Omental fat pad (tissue), 4 donors: ENCODE data around the gene MLH1. TPM values are rescaled to one million over a fixed set of nuclear protein-coding genes. Genes with fewer than 3 reads are reported as not detected.
"Not testable (repeated sequence)": the region's sequence is repeated elsewhere in the genome, so short reads cannot be mapped to it uniquely, and the experiment has no call there.

Experiments used
- ATAC-seq: fragments of 150-250 bp; one replicate; pipeline ENCODE4 v1.9.1; 2016; ENCODE audit warnings: mild to moderate bottlenecking, moderate library complexity; ENCODE audit not compliant: low FRiP score
- DNase-seq: peaks from one replicate; pipeline ENCODE4 v3.0.0-alpha.2; 2019; ENCODE audit warnings: low spot score
- total RNA-seq, 4 donors: library from RNA; depleted of rRNA; stranded (reverse); fragments of >200 nt; gene quantifications; one replicate each; pipeline ENCODE4 v1.1.0, GENCODE V29; 2016
- TF ChIP-seq, protein P1 (sequence below), 3 donors: fragments of 450-650 bp; IDR thresholded peaks; one replicate each; pipeline ENCODE4 v1.5.1; 2016 to 2017; ENCODE audit warnings: antibody characterized with exemption in 3 of 3, mild to moderate bottlenecking in 3 of 3, moderate library complexity in 2 of 3

MLH1 gene
- total RNA-seq, 4 donors from 2014 or later, result 23.2 to 30.3 (median 28.6) TPM

DNA sequence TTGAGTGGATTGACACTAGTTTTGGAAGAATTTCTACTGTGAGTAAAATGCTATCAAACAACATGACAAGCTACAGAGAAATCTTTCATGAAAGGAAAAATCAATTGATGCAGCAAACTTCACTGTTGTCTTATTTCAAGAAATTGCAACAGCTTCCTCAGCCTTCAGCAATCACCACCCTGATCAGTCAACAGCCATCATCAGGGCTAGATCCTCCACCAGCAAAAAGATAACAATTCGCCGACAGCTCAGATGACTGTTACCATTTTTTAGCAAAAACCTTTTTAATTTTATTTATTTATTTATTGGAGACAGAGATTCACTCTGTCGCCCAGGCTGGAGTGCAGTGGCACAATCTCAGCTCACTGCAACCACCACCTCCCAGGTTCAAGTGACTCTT is 44.0 kb downstream of the MLH1 start:
- ATAC-seq (no peak), DNase-seq (no peak)
- TF ChIP-seq, protein P1, sequence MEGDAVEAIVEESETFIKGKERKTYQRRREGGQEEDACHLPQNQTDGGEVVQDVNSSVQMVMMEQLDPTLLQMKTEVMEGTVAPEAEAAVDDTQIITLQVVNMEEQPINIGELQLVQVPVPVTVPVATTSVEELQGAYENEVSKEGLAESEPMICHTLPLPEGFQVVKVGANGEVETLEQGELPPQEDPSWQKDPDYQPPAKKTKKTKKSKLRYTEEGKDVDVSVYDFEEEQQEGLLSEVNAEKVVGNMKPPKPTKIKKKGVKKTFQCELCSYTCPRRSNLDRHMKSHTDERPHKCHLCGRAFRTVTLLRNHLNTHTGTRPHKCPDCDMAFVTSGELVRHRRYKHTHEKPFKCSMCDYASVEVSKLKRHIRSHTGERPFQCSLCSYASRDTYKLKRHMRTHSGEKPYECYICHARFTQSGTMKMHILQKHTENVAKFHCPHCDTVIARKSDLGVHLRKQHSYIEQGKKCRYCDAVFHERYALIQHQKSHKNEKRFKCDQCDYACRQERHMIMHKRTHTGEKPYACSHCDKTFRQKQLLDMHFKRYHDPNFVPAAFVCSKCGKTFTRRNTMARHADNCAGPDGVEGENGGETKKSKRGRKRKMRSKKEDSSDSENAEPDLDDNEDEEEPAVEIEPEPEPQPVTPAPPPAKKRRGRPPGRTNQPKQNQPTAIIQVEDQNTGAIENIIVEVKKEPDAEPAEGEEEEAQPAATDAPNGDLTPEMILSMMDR (IDR thresholded peaks at IDR 0.05), result no peak

DNA sequence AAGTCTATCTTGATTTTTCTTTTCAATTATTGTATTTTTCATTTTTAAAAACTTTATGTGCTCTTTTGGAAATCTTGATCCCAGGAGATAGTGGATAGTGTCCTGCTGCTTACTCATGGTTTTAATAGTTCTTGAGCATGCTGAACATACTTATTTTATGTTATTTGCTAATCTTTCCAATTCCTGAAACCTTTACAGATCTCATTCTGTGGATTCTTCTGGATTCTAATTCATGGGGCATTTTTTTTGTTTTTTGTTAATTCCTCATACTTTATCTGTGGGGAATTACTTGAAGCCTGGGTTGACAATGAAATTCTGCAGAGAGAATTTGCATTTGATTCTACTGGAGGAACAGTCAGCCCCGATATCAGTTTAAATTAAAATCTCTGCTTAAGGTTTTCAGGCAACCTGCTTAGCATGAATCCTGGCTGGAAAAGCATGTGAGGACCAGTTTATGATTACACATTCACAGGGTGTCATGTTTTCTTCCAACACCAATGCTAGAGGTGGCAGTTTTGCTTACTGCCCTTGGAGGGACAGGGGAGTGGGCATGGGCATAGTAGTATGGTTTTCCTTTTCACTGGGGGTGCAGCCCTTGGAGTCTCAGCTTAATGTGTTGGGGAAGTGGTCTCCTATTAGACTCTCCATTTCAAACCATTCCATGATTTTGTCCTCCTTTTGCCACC is 46.0 kb downstream of the MLH1 start:
- TF ChIP-seq, protein P1 (IDR thresholded peaks at IDR 0.05), result no peak
- ATAC-seq (no peak), DNase-seq (no peak)

DNA sequence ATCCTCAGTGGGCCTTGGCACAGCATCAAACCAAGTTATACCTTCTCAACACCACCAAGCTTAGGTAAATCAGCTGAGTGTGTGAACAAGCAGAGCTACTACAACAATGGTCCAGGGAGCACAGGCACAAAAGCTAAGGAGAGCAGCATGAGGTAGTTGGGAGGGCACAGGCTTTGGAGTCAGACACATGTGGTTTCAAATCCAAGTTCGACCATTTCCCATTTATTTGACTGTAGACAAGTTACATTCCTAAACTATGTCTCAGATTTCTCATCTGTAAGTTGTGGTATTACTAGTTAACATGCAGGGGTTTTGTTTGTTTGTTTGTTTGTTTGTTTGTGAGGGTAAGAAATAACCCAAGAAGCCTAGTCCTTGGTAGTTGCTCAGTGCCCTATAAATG is 46.9 kb downstream of the MLH1 start:
- TF ChIP-seq, protein P1 (IDR thresholded peaks at IDR 0.05), result no peak
- no peak for DNase-seq
- no peak for ATAC-seq

DNA sequence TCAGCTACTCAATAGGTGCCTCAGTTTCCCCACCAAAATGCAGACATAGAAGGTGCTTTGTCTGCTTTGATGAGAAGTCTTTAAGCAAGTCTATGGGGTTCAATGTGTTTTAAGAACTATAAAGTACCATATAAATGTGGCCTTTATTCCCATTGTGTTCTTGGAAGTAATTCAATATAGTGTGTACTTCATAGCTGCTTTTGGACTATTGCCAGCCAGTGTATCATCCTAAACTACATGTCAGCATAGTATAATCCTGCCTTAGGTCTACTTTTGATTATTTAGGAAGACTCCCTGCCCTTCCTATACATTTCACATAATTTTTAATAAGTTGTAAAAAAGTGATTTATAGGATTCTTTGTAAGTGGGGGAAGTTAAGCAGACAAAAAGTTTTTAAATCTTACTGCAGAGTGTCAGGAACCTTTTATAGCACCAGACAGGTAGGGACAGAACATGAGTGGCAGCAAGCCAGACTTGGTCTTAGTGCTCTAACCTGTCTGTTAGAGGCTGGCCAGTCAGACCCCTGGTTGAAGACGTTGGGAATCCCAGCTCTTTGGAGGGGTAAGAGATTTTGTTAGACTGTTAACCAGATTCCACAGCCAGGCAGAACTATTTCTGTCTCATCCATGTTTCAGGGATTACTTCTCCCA is 48.4 kb downstream of the MLH1 start:
- TF ChIP-seq, protein P1 (IDR thresholded peaks at IDR 0.05), result no peak
- no peak for ATAC-seq
- DNase-seq, result no peak

DNA sequence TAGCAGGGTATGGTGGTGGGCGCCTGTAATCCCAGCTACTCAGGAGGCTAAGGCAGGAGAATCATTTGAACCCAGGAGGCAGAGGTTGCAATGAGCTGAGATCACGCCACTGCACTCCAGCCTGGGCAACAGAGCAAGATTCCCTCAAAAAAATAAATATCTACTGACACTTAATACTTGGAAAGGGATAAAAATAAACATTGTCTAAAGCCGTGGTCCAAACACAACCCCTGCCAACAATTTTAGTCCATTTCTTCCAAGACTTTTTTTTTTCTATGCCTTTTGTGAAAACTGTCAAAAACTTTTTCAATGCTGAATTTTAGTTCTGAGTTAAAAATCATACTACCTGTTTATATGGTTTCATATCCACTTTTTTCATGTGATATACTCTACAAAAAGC is 49.4 kb downstream of the MLH1 start:
- not testable (repeated sequence) for ATAC-seq, DNase-seq

DNA sequence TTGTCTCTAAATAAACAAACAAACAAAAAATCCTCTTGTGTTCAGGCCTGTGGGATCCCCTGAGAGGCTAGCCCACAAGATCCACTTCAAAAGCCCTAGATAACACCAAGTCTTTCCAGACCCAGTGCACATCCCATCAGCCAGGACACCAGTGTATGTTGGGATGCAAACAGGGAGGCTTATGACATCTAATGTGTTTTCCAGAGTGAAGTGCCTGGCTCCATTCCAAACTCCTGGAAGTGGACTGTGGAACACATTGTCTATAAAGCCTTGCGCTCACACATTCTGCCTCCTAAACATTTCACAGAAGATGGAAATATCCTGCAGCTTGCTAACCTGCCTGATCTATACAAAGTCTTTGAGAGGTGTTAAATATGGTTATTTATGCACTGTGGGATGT is 57.0 kb downstream of the MLH1 start:
- DNase-seq (no peak), ATAC-seq (no peak)
- TF ChIP-seq, protein P1 (IDR thresholded peaks at IDR 0.05), result no peak

DNA sequence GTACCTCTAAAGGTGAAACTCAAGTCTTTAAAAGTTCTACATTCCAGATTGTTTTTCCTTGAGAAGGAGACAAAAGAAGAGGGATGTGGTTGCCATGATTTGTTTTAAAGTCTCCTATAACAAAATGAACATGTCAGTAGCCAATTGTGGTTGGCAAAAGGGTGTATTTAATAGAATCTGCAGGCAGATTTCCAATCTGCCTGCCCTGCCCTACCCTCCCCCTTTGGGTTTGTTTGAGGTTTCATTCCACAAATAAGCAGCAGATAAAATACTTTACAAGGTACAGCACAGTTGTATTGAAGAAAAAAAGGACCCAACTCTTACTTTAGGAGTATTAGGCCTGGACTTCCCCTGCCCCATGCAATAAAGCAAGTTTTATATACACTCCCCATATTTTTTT is 59.5 kb downstream of the MLH1 start:
- DNase-seq, result no peak
- TF ChIP-seq, protein P1 (IDR thresholded peaks at IDR 0.05), result no peak
- ATAC-seq, result no peak
